ENCODE results near the gene MBTPS1. TPM values are rescaled to one million over a fixed set of nuclear protein-coding genes. Genes with fewer than 3 reads are reported as not detected.

Gene MBTPS1
- total and polyA plus RNA-seq, 2 experiments from 2014 or later: 18.1 to 49.3 TPM

- Histone ChIP-seq H3K4me2 (no peak overlapping the region), H3K27me3 (ENCODE audit: insufficient read depth) (no peaks in the 10 kb centered on the region), H3K36me3 (ENCODE audit: insufficient read depth) (peaks cover 9% of the 10 kb centered on the region), H3K79me2 (replicated peaks; ENCODE audit: insufficient read depth) (peaks cover 14% of the 10 kb centered on the region), H4K20me1 (replicated peaks; ENCODE audit: insufficient read depth) (peaks cover 4% of the 10 kb centered on the region; the same call in 1 of the 2 replicates), H3F3A (replicated peaks; ENCODE audit: low read depth) (no peaks in the 10 kb centered on the region), H3K4me3 (no peak overlapping the region), H3K4me1 (ENCODE audit: insufficient read depth) (no peaks in the 10 kb centered on the region), H3K9me2 (ENCODE audit: insufficient read depth) (no peaks in the 10 kb centered on the region), H3K27ac (ENCODE audit: low read depth) (no peak overlapping the region), H2AFZ (no peak overlapping the region)
- Mint-ChIP-seq H3K9me3 (no peaks in the 10 kb centered on the region), H3K27me3 (ENCODE audit: insufficient read depth, low read depth, poor library complexity) (peaks cover 2% of the 10 kb centered on the region), H3K27ac (no peak overlapping the region), H3K4me1 (no peaks in the 10 kb centered on the region), H3K36me3 (ENCODE audit: low read depth) (peaks cover 44% of the 10 kb centered on the region), H3K4me3 (no peak overlapping the region)
- no peak for DNase-seq (ENCODE audit: low spot score)
- no peak for ATAC-seq
- TF ChIP-seq, protein P1, sequence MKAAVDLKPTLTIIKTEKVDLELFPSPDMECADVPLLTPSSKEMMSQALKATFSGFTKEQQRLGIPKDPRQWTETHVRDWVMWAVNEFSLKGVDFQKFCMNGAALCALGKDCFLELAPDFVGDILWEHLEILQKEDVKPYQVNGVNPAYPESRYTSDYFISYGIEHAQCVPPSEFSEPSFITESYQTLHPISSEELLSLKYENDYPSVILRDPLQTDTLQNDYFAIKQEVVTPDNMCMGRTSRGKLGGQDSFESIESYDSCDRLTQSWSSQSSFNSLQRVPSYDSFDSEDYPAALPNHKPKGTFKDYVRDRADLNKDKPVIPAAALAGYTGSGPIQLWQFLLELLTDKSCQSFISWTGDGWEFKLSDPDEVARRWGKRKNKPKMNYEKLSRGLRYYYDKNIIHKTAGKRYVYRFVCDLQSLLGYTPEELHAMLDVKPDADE (IDR thresholded peaks at IDR 0.05): no peak
- TF ChIP-seq EZH2phosphoT487 (IDR thresholded peaks at IDR 0.05; ENCODE audit: unreplicated experiment) (no peak), JUNB (IDR thresholded peaks at IDR 0.05; ENCODE audit: unreplicated experiment) (no peak), POLR2AphosphoS5 (IDR thresholded peaks at IDR 0.05; ENCODE audit: low read depth) (no peak), STAT1 (IDR thresholded peaks at IDR 0.05; ENCODE audit: unreplicated experiment) (no peak), ZNF331 (CRISPR knock-in tag; IDR thresholded peaks at IDR 0.05; ENCODE audit: low read depth) (no peak), ZNF462 (CRISPR knock-in tag; IDR thresholded peaks at IDR 0.05) (no peak), ZNF114 (CRISPR knock-in tag; IDR thresholded peaks at IDR 0.05) (no peak)
- TF ChIP-seq, protein P2, sequence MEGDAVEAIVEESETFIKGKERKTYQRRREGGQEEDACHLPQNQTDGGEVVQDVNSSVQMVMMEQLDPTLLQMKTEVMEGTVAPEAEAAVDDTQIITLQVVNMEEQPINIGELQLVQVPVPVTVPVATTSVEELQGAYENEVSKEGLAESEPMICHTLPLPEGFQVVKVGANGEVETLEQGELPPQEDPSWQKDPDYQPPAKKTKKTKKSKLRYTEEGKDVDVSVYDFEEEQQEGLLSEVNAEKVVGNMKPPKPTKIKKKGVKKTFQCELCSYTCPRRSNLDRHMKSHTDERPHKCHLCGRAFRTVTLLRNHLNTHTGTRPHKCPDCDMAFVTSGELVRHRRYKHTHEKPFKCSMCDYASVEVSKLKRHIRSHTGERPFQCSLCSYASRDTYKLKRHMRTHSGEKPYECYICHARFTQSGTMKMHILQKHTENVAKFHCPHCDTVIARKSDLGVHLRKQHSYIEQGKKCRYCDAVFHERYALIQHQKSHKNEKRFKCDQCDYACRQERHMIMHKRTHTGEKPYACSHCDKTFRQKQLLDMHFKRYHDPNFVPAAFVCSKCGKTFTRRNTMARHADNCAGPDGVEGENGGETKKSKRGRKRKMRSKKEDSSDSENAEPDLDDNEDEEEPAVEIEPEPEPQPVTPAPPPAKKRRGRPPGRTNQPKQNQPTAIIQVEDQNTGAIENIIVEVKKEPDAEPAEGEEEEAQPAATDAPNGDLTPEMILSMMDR (conservative IDR thresholded peaks at IDR 0.05; ENCODE audit: low read depth in 2 of 2): no peak
- TF ChIP-seq, protein P3, sequence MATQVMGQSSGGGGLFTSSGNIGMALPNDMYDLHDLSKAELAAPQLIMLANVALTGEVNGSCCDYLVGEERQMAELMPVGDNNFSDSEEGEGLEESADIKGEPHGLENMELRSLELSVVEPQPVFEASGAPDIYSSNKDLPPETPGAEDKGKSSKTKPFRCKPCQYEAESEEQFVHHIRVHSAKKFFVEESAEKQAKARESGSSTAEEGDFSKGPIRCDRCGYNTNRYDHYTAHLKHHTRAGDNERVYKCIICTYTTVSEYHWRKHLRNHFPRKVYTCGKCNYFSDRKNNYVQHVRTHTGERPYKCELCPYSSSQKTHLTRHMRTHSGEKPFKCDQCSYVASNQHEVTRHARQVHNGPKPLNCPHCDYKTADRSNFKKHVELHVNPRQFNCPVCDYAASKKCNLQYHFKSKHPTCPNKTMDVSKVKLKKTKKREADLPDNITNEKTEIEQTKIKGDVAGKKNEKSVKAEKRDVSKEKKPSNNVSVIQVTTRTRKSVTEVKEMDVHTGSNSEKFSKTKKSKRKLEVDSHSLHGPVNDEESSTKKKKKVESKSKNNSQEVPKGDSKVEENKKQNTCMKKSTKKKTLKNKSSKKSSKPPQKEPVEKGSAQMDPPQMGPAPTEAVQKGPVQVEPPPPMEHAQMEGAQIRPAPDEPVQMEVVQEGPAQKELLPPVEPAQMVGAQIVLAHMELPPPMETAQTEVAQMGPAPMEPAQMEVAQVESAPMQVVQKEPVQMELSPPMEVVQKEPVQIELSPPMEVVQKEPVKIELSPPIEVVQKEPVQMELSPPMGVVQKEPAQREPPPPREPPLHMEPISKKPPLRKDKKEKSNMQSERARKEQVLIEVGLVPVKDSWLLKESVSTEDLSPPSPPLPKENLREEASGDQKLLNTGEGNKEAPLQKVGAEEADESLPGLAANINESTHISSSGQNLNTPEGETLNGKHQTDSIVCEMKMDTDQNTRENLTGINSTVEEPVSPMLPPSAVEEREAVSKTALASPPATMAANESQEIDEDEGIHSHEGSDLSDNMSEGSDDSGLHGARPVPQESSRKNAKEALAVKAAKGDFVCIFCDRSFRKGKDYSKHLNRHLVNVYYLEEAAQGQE (IDR thresholded peaks at IDR 0.05; ENCODE audit: unreplicated experiment): no peak
These were observed 20.2 kb downstream of the MBTPS1 start for GRCh38 chr16:84096447-84097005.

All from GM23338 (cell line).